Measurements from ENCODE around the gene TDRD10. TPM values are rescaled to one million over a fixed set of nuclear protein-coding genes. Genes with fewer than 3 reads are reported as not detected.

The TDRD10 gene
- total and polyA plus RNA-seq, 2 experiments from 2014 or later, result 0.29 TPM; not detected in 1

- no peak for TF ChIP-seq POLR2AphosphoS5 (IDR thresholded peaks at IDR 0.05; ENCODE audit: low read depth)
- TF ChIP-seq ETS1 (IDR thresholded peaks at IDR 0.05), result no peak
- TF ChIP-seq REST (IDR thresholded peaks at IDR 0.05; ENCODE audit: unreplicated experiment), result no peak
- no peak for TF ChIP-seq EZH2phosphoT487 (IDR thresholded peaks at IDR 0.05; ENCODE audit: unreplicated experiment)
- TF ChIP-seq EZH2 (IDR thresholded peaks at IDR 0.05; ENCODE audit: low read depth, unreplicated experiment), result no peak
- no peak for TF ChIP-seq NANOG (IDR thresholded peaks at IDR 0.05; ENCODE audit: borderline replicate concordance)
- no peak for TF ChIP-seq STAT1 (IDR thresholded peaks at IDR 0.05; ENCODE audit: unreplicated experiment)
- no peak for TF ChIP-seq JUNB (IDR thresholded peaks at IDR 0.05; ENCODE audit: unreplicated experiment)
- TF ChIP-seq ZNF462 (CRISPR knock-in tag; IDR thresholded peaks at IDR 0.05), result no peak
- no peak for TF ChIP-seq CREB1 (CRISPR knock-in tag; IDR thresholded peaks at IDR 0.05; ENCODE audit: low read depth)
- no peak for TF ChIP-seq ZNF114 (CRISPR knock-in tag; IDR thresholded peaks at IDR 0.05)
- TF ChIP-seq CTCF (conservative IDR thresholded peaks at IDR 0.05; ENCODE audit: low read depth in 2 of 2), result no peak
- TF ChIP-seq ZNF331 (CRISPR knock-in tag; IDR thresholded peaks at IDR 0.05; ENCODE audit: low read depth), result no peak
- DNase-seq (ENCODE audit: low spot score), result peak; percentile 10
Observed at GRCh38 chr1:154557248-154557938, 55.4 kb downstream of the TDRD10 start.

More at GRCh38 chr1:154557248-154557938, 55.4 kb downstream of the TDRD10 start:
- H3K4me3 Mint-ChIP-seq, result peak overlapping the region; percentile 87
- peaks cover 36% of the 10 kb centered on the region for H3K36me3 ChIP-seq (ENCODE audit: insufficient read depth)
- 0 out of 2 replicates have a peak overlapping the region, but pooled peaks have one; percentile 59 for H3K27ac ChIP-seq (ENCODE audit: low read depth)
- H3K27me3 Mint-ChIP-seq (ENCODE audit: insufficient read depth, low read depth, poor library complexity), result peaks cover 12% of the 10 kb centered on the region
- ATAC-seq, result no peak
- H3K4me2 ChIP-seq, result peak overlapping the region; percentile 99
- peak overlapping the region; percentile 84 for H3K27ac Mint-ChIP-seq
- H3K27me3 ChIP-seq (ENCODE audit: insufficient read depth), result no peaks in the 10 kb centered on the region
- peaks cover 26% of the 10 kb centered on the region; the same call in 2 of the 3 replicates for H3K4me1 Mint-ChIP-seq
- H2AFZ ChIP-seq, result no peak overlapping the region
- H3K9me3 Mint-ChIP-seq, result no peaks in the 10 kb centered on the region
- H3K9me2 ChIP-seq (ENCODE audit: insufficient read depth), result no peaks in the 10 kb centered on the region
- H3K79me2 ChIP-seq (replicated peaks; ENCODE audit: insufficient read depth), result peaks cover 23% of the 10 kb centered on the region
- H3K4me3 ChIP-seq, result peak overlapping the region; percentile 97
- H4K20me1 ChIP-seq (replicated peaks; ENCODE audit: insufficient read depth), result peaks cover 34% of the 10 kb centered on the region
- peaks cover 44% of the 10 kb centered on the region for H3K36me3 Mint-ChIP-seq (ENCODE audit: low read depth)
- H3F3A ChIP-seq (replicated peaks; ENCODE audit: low read depth), result peaks cover 6% of the 10 kb centered on the region
- peaks cover 16% of the 10 kb centered on the region for H3K4me1 ChIP-seq (ENCODE audit: insufficient read depth)

Measured in GM23338 (cell line).